ENCODE data around the gene CCDC195. TPM values are rescaled to one million over a fixed set of nuclear protein-coding genes. Genes with fewer than 3 reads are reported as not detected.

CCDC195 gene
- total RNA-seq, 1 donor from 2014 or later = not detected

- Histone ChIP-seq H3K4me3 (no peak overlapping the region), H3K27me3 (ENCODE audit: low read depth) (no peaks in the 10 kb centered on the region), H3K36me3 (no peaks in the 10 kb centered on the region), H3K27ac (no peak overlapping the region), H3K9me3 (peaks cover 7% of the 10 kb centered on the region), H3K4me1 (no peaks in the 10 kb centered on the region)
- DNase-seq (no peak), ATAC-seq (no peak)
- TF ChIP-seq, protein P1, sequence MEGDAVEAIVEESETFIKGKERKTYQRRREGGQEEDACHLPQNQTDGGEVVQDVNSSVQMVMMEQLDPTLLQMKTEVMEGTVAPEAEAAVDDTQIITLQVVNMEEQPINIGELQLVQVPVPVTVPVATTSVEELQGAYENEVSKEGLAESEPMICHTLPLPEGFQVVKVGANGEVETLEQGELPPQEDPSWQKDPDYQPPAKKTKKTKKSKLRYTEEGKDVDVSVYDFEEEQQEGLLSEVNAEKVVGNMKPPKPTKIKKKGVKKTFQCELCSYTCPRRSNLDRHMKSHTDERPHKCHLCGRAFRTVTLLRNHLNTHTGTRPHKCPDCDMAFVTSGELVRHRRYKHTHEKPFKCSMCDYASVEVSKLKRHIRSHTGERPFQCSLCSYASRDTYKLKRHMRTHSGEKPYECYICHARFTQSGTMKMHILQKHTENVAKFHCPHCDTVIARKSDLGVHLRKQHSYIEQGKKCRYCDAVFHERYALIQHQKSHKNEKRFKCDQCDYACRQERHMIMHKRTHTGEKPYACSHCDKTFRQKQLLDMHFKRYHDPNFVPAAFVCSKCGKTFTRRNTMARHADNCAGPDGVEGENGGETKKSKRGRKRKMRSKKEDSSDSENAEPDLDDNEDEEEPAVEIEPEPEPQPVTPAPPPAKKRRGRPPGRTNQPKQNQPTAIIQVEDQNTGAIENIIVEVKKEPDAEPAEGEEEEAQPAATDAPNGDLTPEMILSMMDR (IDR thresholded peaks at IDR 0.05) = no peak
- intact Hi-C loops (cut with DNase I) = no loop called here
Measured at GRCh38 chr2:224659714-224660113, 56.5 kb downstream of the CCDC195 start.

GRCh38 chr2:224658780-224659405 is 57.3 kb downstream of the CCDC195 start:
- intact Hi-C loops (cut with DNase I) = no loop called here
- no peak for ATAC-seq

DNA sequence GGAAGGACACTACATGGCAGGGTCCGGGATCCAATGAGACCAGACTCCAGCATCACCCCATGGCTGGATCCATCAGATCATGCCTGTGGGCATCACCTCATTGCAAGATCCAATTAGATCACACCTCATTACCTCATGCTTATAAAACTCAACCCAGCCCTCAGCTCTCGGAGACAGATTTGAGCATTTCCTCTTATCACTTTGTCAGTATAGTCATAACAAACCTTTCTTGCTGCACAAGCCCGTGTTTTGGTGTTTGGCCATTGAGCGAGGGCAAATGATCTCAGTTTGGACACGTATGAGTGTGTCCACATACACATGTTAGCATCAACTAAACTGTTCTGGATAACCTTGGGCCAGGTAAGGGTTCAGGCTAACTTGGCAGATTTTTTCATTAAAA is 58.8 kb downstream of the CCDC195 start:
- DNase-seq = no peak
- Histone ChIP-seq H3K4me1 (no peaks in the 10 kb centered on the region), H3K27me3 (ENCODE audit: low read depth) (no peaks in the 10 kb centered on the region), H3K4me3 (no peak overlapping the region), H3K36me3 (no peaks in the 10 kb centered on the region), H3K9me3 (no peaks in the 10 kb centered on the region), H3K27ac (no peak overlapping the region)
- no peak for ATAC-seq
- intact Hi-C loops (cut with DNase I) = no loop called here
- TF ChIP-seq, protein P1 (IDR thresholded peaks at IDR 0.05) = no peak

More at GRCh38 chr2:224658780-224659405, 57.3 kb downstream of the CCDC195 start:
- Histone ChIP-seq H3K27ac (no peak overlapping the region), H3K36me3 (no peaks in the 10 kb centered on the region), H3K4me1 (no peaks in the 10 kb centered on the region), H3K27me3 (ENCODE audit: low read depth) (no peaks in the 10 kb centered on the region), H3K4me3 (no peak overlapping the region), H3K9me3 (peaks cover 7% of the 10 kb centered on the region)
- DNase-seq = no peak
- TF ChIP-seq, protein P1 (IDR thresholded peaks at IDR 0.05) = no peak

DNA sequence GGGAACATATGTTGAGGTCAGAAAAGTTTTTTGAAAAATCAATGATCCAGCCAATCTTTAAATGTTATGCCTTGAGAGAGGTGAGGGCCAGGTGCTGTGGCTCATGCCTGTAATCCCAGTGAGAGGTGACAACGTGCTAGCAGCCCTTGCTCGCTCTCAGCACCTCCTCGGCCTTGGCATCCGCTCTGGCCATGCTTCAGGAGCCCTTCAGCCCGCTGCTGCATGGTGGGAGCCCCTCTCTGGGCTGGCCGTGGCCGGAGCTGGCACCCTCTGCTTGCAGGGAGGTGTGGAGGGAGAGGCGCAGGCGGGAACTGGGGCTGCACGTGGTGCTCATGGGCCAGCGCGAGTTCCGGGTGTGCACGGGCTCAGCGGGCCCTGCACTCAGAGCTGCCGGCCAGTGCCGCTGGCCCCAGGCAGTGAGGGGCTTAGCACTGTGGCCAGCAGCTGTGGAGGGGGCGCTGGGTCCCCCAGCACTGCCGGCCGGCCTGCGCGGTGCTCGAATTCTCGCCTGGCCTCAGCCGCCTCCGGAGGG is 61.1 kb downstream of the CCDC195 start:
- no peak overlapping the region for H3K27ac ChIP-seq
- TF ChIP-seq, protein P1 (IDR thresholded peaks at IDR 0.05) = no peak
- no peak for ATAC-seq
- intact Hi-C loops (cut with DNase I) = no loop called here
- no peak for DNase-seq
- no peaks in the 10 kb centered on the region for H3K27me3 ChIP-seq (ENCODE audit: low read depth)
- no peaks in the 10 kb centered on the region for H3K4me1 ChIP-seq
- no peaks in the 10 kb centered on the region for H3K36me3 ChIP-seq
- H3K4me3 ChIP-seq = no peak overlapping the region
- no peaks in the 10 kb centered on the region for H3K9me3 ChIP-seq

Other genes with a start within 250 kb of the CCDC195 start
- gene CUL3, start 131.0 kb downstream of the CCDC195 start, total RNA-seq = 79.2 TPM